ENCODE results near the gene POU2AF2.
"Not testable (repeated sequence)": the region's sequence is repeated elsewhere in the genome, so short reads cannot be mapped to it uniquely, and the experiment has no call there.

POU2AF2 gene

DNA sequence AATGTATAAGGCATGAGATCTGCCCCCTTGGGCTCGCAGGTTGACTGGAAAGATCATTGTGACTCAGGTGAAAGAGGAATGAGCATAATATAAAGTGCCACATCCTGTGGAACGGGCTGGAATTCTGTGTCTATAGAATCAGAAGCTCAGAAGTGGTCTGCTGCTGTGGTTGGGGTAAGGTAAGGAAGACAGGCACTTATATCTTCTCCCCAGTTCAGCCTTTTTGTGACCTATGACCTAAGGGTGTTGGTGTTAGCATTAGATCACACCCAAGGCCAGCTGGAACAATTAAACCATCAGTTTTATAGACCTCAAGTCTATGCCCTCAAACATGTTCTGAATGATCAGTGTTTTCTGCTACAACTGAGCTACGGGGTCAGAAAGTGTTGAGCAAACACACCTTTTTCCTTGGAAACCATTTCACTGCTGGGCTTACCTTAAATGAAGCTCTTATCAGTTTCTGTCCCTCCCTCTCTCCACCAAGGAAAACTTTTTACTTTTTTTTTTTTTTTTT, 37.1 kb downstream of the POU2AF2 start:
- Histone ChIP-seq H3K9me3 (ENCODE audit: severe bottlenecking) (no peaks in the 10 kb centered on the region), H3K27ac (no peak overlapping the region), H3K4me3 (ENCODE audit: low read depth, low read length) (no peak overlapping the region), H3K27me3 (ENCODE audit: insufficient read depth, low read depth, severe bottlenecking) (no peaks in the 10 kb centered on the region), H3K36me3 (no peaks in the 10 kb centered on the region)
- no peak for DNase-seq
- TF ChIP-seq, protein P1, sequence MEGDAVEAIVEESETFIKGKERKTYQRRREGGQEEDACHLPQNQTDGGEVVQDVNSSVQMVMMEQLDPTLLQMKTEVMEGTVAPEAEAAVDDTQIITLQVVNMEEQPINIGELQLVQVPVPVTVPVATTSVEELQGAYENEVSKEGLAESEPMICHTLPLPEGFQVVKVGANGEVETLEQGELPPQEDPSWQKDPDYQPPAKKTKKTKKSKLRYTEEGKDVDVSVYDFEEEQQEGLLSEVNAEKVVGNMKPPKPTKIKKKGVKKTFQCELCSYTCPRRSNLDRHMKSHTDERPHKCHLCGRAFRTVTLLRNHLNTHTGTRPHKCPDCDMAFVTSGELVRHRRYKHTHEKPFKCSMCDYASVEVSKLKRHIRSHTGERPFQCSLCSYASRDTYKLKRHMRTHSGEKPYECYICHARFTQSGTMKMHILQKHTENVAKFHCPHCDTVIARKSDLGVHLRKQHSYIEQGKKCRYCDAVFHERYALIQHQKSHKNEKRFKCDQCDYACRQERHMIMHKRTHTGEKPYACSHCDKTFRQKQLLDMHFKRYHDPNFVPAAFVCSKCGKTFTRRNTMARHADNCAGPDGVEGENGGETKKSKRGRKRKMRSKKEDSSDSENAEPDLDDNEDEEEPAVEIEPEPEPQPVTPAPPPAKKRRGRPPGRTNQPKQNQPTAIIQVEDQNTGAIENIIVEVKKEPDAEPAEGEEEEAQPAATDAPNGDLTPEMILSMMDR (IDR thresholded peaks at IDR 0.05; ENCODE audit: low read depth, low read length), result no peak

DNA sequence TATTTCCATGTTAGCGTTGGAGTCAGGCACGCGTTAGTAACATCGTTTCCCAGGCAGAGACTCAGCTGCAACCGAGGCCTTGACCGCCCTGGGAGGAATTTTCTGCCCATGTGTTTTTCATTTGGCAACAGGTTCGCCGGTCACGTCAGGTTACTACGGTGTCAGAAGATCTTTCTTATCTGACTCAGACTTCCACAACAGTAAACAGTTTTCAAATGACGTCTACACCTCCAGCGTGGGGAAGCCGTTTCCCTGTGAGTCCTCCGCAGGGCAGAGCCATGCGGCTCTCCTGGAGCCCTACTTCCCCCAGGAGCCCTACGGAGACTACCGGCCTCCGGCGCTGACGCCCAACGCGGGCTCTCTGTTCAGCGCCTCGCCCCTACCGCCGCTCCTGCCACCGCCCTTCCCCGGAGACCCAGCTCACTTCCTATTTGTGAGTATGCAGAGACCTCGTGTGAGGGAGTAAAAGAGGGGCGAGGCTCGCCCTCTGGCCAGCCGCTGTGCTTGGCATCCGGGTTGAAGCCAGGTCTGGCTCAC, 38.5 kb downstream of the POU2AF2 start:
- Histone ChIP-seq H3K27ac (no peak overlapping the region), H3K9me3 (ENCODE audit: severe bottlenecking) (no peaks in the 10 kb centered on the region), H3K36me3 (no peaks in the 10 kb centered on the region), H3K4me3 (ENCODE audit: low read depth, low read length) (no peak overlapping the region), H3K27me3 (ENCODE audit: insufficient read depth, low read depth, severe bottlenecking) (no peaks in the 10 kb centered on the region)
- TF ChIP-seq, protein P1 (IDR thresholded peaks at IDR 0.05; ENCODE audit: low read depth, low read length), result no peak
- no peak for DNase-seq

DNA sequence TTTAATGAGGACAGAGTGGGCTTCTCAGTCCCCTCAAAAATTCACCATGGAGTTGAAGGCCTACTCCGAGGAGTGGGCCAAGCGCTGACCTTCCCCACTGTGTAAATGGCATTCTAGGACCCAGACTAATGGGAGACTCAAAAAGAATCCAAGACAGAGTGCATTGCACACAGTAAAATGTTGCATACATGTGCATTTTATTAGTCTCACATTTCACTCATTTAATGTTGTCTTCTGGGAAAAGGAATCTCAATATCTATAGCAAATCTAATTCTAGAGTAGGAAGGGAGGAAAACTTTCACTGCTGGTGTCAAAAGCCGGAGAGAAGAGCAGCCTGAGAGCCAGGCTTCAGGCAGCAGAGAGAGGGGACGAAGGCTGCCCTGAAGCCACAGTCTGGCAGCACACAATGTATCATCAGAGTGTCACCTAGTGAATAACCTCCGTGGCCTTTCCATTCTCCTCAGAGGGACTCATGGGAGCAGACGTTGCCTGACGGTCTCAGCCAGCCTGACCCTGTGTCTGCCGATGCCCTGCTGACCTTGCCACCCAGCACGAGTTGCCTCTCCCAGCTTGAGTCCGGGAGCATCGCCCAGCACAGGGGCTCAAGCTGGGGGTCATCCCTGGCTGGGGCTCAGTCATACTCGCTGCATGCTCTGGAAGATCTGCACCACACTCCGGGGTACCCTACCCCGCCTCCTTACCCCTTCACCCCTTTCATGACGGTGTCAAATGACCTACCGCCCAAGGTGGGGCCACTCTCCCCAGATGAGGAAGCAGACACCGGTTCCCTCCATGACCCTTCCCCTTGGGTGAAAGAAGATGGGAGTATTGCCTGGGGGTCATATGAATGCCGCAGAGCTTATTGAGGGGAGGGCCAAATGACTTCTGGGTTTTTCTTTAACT, 39.9 kb downstream of the POU2AF2 start:
- TF ChIP-seq, protein P1 (IDR thresholded peaks at IDR 0.05; ENCODE audit: low read depth, low read length), result no peak
- no peak overlapping the region for H3K27ac ChIP-seq

DNA sequence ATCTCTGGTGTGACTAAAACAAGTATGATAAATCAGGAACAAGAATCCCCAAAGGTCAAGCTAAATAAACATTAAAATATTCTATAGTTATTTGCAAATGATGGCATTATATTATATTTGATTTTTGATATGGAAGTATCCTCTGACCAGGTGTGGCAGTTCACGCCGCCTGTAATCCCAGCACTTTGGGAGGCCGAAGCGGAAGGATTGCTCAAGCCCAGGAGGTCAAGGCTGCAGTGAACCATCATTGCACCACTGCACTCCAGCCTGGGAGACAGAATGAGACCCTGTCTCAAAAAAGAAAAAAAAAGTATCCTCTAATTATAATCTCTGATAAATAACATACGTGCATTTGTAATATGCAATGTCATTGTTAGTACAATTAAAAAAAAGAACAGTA, 46.2 kb downstream of the POU2AF2 start:
- Histone ChIP-seq H3K27me3 (ENCODE audit: insufficient read depth, low read depth, severe bottlenecking) (no peaks in the 10 kb centered on the region), H3K36me3 (no peaks in the 10 kb centered on the region), H3K27ac (no peak overlapping the region), H3K9me3 (ENCODE audit: severe bottlenecking) (no peaks in the 10 kb centered on the region), H3K4me3 (ENCODE audit: low read depth, low read length) (no peak overlapping the region)
- TF ChIP-seq, protein P1 (IDR thresholded peaks at IDR 0.05; ENCODE audit: low read depth, low read length), result no peak
- no peak for DNase-seq

More for the DNA sequence above, 39.9 kb downstream of the POU2AF2 start:
- Histone ChIP-seq H3K4me3 (ENCODE audit: low read depth, low read length) (no peak overlapping the region), H3K27me3 (ENCODE audit: insufficient read depth, low read depth, severe bottlenecking) (no peaks in the 10 kb centered on the region), H3K36me3 (no peaks in the 10 kb centered on the region), H3K9me3 (ENCODE audit: severe bottlenecking) (no peaks in the 10 kb centered on the region)
- DNase-seq, result no peak

DNA sequence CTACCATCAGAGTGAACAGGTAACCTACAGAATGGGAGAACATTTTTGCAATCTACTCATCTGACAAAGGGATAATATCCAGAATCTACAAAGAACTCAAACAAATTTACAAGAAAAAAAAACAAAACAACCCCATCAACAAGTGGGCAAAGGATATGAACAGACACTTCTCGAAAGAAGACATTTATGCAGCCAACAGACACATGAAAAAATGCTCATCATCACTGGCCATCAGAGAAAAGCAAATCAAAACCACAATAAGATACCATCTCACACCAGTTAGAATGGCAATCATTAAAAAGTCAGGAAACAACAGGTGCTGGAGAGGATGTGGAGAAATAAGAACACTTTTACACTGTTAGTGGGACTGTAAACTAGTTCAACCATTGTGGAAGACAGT, 46.9 kb downstream of the POU2AF2 start:
- not testable (repeated sequence) for H3K27ac ChIP-seq; H3K4me3 ChIP-seq (ENCODE audit: low read depth, low read length); H3K9me3 ChIP-seq (ENCODE audit: severe bottlenecking); H3K36me3 ChIP-seq; H3K27me3 ChIP-seq (ENCODE audit: insufficient read depth, low read depth, severe bottlenecking); DNase-seq

DNA sequence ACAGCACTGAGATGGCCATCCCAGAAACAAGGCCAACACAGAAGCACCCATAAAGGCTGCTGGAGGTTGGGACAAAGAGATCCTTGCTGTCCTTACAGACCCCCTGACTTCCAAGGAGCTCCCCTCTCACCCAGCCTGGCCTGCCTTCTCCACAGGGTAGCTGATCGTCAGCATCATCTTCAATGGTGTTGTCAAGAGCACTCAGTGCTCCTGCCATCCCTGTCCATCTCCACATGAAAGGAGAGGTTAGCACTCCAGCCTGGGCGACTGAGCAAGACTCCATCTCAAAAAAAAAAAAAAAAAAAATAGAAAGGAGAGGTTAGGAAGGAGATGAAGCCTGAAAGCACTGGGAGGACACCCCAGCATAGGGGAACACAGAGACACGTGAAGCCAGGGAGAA, 50.7 kb downstream of the POU2AF2 start:
- H3K9me3 ChIP-seq (ENCODE audit: severe bottlenecking), result no peaks in the 10 kb centered on the region
- H3K27me3 ChIP-seq (ENCODE audit: insufficient read depth, low read depth, severe bottlenecking), result no peaks in the 10 kb centered on the region
- H3K27ac ChIP-seq, result no peak overlapping the region
- TF ChIP-seq, protein P1 (IDR thresholded peaks at IDR 0.05; ENCODE audit: low read depth, low read length), result no peak
- no peaks in the 10 kb centered on the region for H3K36me3 ChIP-seq
- DNase-seq, result no peak
- H3K4me3 ChIP-seq (ENCODE audit: low read depth, low read length), result no peak overlapping the region
